Measurements from ENCODE around the gene SLC22A2.
"Not testable (repeated sequence)": the region's sequence is repeated elsewhere in the genome, so short reads cannot be mapped to it uniquely, and the experiment has no call there.

SLC22A2 gene

DNA sequence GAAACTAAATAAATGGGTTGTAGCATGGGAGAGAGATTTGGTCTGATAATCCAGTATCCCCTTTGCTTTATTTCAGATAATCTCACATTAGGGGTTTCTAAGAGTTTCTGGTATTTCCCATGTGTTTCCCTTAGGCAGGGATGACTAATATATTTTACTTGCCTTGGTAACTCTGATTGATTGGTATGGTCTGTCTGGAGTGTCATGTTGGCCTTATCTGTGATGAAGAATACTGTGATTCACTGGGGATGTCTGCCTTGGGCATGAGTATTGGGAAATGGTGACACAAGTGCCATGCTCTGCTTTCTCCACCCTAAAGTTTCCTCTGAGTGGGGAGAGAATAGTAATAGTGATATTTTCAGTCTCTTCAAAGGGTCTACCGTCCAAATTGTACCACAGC lies 10.1 kb downstream of the SLC22A2 start:
- no peak for DNase-seq (ENCODE audit: low read depth)

DNA sequence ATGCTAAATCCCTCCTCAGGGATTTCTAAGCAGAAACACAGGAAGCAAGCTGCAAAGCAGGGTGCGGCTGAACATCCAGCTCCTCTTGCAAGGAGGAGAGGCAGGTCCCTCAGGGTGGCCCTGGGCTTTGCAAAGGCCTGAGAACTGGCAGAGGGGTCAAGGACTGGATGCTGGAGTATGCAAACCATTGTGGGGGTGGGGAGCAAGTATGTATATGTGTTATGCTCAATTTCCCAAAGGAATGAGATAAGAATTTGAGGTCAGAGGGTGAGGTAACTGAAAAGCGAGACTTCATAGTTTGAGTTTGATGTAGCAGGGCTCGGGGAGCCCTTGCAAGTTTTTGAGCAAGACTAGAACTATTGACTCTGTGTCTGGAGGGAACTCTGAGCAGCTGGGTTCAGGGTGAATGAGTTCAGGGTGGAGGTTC lies 11.2 kb downstream of the SLC22A2 start:
- DNase-seq (ENCODE audit: low read depth): no peak

DNA sequence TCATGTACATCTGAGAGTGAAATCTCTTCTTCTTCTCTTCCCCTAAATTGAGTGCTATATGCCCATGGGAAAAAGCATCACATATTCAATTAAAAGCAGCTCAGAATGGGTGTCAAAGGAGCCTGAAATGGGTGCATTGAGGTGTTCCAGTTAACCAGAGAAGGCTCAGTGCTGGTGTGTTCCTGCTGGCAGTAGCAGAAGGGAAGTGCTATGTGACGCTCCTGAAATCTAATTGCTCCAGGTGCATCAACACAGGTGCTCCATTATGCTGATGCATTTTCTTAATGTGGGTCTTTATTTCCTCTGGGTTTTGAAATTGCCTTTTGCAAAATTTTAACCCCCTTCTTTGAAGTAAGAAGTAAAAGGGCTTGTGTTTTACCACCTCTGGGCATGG lies 17.9 kb downstream of the SLC22A2 start:
- no peak for DNase-seq (ENCODE audit: low read depth)

DNA sequence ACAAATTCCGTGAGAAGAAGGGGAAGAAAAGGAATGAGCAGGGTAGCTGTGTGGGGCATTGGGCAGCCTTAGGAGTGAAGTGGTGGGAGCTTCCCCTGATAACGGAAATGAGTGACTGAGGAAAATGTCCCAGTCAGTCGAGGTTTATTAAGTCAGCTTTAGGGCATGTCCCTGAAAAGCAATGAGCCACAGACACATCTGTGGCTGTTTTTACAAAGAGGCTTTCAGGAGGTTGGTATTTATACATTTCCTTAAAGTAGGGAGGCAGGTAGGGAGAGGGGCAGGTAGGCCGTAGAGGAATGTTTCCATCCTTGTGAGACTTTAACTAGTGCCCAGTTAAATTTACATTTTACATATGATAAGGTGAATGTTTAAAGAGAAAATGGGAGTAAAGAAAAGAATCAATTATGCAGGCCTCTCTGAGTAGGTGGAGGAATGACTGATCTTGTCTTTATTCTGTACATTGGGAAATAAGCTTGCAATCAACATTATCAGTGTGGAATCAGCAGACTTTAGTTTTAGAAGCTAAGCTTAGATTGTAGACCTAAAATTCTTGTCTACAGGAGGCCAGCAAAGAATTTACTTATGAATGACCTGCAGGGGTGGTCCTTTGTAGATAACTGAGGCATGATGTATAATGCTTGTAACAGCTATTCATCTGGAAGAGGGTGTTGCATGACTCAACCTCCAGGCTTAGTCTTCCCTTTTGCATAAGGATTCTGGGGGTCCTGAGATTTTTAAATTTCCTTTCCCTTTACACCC lies 18.5 kb downstream of the SLC22A2 start:
- DNase-seq (ENCODE audit: low read depth): no peak

DNA sequence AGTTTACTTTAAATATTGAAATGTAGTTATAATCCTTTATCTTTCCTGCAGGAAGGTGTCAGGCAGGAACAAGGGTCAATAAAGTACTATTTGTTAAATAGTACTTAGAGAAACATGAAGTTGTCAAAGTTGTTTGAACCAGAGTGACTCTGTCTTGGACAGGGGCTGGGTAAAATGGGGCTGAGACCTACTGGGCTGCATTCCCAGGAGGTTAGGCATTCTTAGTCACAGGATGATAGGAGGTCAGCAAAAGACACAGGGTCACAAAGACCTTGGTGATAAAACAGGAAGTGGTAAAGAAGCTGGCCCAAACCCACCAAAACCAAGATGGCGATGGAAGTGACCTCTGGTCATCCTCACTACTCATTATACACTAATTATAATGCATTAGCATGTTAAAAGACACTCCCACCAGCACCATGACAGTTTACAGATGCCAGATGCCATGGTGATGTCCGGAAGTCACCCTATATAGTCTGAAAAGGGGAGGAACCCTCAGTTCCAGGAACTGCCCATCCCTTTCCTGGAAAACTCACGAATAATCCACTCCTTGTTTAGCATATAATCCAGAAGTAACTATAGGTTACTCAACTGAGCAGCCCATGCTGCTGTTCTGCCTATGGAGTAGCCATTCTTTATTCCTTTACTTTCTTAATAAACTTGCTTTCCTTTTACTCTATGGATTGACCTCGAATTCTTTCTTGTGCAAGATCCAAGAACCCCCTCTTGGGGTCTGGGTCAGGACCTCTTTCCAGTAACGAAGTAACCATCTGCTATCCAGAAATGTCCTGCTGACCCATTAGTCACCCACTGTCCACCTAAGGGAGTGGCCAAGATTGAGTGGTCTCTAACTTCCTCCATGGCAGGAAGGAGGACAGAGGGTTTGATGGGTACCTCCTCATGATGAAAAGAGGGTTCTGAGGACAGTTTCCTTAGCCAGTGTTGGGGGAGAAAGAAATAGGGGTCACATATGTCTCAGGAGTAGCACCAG lies 19.6 kb downstream of the SLC22A2 start:
- no peak for DNase-seq (ENCODE audit: low read depth)

DNA sequence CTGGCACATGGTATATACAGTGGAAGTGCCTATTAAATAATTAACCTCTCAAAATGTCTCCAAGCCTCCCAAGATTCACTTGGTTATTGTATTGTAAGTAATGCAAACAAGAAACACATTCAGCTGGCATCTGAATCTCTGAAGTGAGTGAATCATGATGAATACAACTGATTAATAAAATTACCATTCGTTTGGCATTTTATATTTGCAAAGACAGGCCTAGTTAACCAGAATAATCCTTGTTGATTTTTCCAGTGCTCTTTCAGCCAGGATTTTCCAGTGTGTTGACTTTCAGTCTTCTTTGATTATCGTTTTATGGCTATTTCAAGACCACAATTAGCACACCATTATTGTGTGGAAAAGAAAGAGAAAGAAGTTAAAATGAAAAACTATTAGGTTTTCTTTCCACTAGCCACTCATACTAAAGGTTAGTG lies 20.3 kb downstream of the SLC22A2 start:
- no peak for DNase-seq (ENCODE audit: low read depth)

DNA sequence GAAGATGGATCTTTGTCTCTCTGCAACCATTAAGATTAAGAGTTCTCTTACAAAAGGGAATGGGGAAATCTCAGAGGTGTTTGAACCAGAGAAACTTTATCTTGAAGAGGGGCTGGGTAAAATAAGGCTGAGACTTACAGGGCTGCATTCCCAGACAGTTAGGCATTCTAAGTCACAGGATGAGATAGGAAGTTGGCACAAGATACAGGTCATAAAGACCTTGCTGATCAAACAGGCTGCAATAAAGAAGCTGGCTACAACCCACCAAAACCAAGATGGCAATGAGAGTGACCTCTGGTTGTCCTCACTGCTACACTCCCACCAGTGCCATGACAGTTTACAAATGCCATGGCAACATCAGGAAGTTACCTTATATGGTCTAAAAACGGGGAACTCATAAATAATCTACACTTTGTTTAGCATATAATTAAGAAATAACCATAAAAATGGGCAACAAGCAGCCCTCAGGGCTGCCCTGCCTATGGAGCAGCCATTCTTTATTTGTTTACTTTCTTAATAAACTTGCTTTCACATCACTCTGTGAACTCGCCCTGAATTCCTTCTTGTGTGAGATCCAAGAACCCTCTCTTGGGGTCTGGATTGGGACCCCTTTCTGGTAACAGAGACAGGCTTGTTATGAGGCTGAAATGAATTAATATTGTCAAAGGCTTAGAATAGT lies 20.9 kb downstream of the SLC22A2 start:
- DNase-seq (ENCODE audit: low read depth): not testable (repeated sequence)

DNA sequence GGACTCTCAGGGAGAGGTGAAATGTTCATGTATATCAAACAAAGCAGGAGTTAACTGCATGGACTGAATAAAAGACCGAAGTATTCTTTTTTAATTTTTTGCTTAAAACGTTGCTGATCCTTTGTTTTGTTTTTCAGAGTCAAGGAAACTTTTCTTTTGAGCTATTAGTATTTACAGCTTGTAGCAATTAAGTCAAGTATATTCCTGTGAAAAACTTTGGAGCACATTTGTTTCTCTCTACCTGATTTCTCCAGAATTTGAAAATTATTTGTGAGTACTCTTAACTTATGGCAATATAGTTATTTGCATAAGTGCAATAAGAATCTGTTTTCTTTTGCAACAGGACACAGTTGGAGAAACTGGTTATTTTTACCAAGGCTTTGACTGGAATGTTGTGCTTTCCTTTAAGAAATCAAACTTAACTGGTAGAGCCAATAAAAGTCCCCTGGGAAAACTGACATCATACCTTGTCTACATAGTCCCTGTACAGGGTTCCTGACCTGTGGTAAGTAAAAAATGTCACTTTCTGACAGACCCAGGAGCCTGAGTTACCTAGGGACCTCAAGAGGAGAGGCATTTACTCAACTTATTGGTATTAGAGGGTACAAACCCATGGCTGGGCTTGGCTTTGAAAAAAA lies 22.3 kb downstream of the SLC22A2 start:
- DNase-seq (ENCODE audit: low read depth): not testable (repeated sequence)

DNA sequence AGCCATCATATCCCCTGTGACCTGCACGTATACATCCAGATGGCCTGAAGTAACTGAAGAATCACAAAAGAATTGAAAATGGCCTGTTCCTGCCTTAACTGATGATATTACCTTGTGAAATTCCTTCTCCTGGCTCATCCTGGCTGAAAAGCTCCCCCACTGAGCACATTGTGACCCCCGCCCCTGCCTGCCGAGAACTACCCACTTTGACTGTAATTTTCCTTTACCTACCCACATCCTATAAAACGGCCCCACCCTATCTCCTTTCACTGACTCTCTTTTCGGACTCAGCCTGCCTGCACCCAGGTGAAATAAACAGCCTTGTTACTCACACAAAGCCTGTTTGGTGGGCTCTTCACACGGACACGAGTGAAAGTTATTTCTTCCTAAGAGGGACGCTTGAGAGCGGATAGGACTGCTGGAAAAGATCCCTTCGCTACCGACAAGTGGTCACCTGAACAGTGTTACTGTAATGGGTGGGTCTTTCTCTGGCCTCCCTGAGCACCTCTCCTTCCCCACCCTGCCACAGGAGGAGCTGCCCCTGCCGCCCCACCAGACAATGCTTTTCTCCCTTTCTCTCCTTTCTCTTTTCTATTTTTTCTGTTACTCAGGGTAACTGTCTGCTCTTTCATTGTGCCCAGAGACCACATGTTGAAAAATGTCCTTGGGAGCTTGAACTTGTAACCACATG lies 24.5 kb downstream of the SLC22A2 start:
- not testable (repeated sequence) for DNase-seq (ENCODE audit: low read depth)

DNA sequence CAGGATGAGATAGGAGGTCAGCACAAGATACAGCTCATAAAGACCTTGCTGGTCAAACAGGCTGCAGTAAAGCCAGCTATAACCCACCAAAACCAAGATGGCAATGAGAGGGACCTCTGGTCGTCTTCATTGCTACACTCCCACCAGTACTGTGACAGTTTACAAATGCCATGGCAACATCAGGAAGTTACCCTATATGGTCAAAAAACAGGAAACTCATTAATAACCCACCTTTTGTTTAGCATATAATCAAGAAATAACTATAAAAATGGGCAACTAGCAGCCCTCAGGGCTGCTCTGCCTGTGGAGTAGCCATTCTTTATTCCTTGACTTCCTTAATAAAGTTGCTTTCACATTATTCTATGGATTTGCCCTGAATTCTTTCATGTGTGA lies 30.9 kb downstream of the SLC22A2 start:
- no peak for DNase-seq (ENCODE audit: low read depth)

DNA sequence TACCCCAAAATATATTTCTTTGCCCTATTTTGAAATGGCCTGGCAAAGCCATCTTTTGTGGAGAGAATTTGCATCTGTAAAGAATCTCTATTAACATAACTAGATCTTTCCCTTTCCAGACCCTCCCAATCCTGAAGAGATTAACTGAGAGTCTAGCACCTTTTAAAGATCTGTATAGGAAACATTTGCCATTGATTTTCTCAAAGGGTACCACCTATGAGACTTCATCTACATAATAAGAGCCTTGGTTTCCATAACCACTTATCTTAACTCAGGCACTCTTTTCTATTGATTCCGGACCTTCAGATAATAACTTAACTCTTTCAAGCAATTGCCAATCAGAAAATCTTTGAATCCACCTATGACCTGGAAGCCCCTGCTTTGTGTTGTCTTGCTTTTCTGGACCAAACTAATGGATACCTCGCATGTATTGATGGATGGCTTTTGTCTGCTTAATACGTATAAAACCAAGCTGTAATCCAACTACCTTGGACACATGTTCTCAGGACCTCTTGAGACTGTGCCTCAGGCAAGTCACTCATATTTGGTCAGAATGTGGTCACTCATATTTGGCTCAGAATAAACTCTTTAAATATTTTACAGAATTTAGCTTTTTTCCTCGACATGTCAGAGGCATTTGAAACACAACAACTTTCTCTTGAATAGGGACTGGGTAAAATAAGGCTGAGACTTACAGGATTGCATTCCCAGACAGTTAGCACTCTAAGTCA lies 31.4 kb downstream of the SLC22A2 start:
- no peak for DNase-seq (ENCODE audit: low read depth)

DNA sequence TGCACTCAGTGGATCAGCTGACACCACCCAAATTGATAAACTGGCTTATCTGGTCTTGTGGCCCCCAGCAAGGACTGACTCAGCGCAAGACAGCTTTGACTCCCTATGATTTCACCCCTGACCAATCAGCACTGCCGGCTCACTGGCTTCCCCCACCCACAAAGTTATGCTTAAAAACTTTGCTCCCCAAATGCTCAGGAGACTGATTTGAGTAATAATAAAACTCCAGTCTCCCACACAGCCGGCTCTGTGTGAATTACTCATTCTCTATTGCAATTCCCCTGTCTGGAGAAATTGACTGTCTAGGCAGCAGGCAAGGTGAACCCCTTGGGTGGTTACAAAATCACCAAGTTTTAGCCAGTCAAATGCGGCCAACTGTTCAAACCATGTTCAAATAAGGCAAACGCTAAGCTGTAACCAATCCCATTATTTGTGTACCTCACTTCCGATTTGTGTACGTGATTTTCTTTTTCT lies 32.5 kb downstream of the SLC22A2 start:
- DNase-seq (ENCODE audit: low read depth): peak; percentile 9

DNA sequence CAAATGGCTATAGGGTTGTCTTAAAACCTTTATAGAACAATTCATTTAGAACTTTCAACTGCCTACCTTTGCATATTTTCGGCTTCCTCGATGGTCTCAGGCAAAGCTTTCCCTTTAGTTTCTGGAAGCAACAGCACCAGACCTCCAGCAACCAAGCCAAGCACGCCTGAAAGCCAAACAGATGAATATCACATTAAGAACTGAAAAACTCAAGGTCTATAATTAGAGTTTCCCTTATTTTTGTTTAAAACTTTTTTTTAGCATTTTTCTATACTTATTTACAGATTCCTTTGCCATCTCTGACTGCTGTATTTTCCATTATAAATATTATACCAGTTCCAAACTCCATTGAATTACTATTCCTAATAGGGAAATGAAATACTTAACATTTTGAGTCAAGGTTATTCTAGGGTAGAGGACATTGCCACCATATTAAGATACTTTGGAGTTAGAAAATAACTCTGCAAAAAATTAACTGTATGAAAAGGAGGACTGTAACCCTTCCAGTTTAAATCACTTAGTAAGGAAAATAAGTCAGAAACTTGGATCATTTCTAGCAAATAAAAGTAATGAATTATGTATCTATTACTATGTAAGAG lies 33.9 kb downstream of the SLC22A2 start:
- no peak for DNase-seq (ENCODE audit: low read depth)

DNA sequence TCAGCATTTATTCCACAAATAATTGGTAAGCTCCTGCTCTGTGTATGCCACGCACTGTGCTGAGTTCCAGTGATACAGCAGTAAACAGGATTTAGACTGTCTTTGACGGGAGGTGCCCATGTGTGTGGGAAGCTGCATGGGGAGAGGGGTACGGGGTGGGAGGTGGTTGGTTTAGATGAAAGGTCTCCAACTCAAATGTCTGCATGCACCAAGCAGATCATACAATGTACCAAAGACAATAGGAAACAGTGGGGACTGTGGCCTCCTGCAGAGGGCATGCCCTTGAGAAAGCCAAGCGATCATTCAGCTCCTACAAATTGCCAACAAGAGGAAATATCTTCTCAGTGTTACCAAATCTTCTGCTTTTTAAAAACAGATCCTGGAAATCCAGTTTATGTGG lies 36.1 kb downstream of the SLC22A2 start:
- no peak for DNase-seq (ENCODE audit: low read depth)

DNA sequence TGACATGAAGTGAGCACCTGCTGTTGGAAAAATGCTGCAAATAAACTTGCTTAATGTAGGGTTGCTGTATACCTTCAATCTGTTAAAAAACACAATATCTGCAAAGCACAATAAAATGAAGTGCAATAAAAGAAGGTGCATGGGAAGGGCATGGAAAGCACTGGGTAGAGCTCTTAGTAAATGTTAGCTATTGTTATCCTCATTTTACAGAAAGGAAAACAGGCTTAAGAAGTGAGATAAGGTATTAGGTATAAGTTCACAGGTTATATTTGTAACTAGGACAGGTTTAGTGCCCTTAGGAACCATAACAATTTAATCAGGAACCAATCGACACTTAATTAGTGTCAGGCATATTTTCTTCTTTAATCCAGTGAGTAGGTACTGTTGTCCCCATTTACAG lies 36.7 kb downstream of the SLC22A2 start:
- DNase-seq (ENCODE audit: low read depth): no peak

DNA sequence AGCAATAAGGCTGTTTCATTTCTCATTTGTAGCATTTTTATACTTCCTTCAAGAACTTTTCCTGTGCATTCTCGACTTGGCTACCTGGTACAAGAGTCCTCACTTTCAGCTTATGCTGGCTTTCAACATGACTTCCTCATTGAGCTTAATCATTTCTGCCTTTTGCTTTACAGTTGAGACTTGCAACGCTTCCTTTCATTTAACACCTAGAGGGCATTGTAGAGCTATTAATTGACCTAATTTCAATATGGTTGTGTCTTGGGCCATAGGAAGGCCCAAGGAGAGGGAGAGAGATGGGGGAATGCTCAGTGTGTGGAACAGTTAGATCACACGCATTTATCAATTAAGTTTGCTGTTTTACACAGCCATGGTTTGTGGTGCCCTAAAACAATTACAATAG lies 37.2 kb downstream of the SLC22A2 start:
- DNase-seq (ENCODE audit: low read depth): no peak

DNA sequence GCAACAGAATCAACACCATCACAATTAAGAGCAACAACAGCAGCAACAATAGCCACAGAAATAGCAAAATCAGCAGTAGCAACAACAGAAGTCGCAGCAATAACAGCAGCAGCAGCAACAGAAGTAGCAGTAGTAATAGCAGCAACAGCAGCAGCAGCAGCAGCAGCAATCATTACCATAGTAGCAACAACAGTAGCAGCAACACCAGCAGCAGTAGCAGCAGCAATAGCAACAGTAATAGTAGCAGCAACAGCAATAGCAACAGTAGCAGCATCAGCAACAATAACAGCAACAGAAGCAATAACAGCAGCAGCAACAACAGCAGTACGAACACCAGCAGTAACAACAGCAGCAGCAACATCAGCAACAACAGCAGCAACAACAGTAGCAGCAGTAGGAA lies 39.8 kb downstream of the SLC22A2 start:
- no peak for DNase-seq (ENCODE audit: low read depth)

DNA sequence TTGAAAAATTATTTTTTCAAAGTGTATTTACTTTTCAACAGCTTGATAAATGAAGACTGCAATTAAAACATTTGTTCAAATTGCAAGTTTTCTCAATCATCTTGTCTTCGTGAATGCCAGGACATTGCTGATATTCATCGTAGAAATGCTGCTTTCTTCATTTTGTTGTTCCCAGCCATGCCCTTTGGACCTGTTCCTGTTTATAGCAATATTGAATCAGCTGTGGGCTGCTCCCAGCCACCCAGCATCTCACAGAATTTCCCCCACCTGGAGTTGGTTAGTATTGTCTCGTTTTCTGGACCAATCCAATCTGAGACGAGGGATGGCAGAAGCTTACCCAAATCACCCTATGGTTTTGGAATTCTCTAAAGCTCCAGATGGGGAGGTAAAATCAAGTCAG lies 40.8 kb downstream of the SLC22A2 start:
- no peak for DNase-seq (ENCODE audit: low read depth)

DNA sequence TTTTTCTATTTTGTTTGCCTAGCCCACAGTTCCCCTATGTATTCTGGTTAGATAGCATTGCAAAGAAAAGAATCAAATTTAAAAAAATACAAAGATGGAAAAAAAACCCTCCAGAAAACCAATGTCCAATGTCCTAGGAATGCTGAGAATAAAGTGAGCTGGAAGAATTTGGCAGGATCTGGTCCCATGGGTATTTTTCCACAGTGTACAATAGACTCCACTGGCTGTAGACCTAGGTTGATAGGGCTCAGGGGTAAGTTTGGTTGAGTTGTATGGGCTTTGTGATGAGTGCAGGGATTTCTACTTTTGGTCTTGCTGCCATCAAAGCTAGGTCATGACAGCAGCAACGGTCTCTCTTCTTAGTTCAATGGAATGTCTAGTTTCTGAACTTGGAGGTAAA lies 41.5 kb downstream of the SLC22A2 start:
- DNase-seq (ENCODE audit: low read depth): no peak

DNA sequence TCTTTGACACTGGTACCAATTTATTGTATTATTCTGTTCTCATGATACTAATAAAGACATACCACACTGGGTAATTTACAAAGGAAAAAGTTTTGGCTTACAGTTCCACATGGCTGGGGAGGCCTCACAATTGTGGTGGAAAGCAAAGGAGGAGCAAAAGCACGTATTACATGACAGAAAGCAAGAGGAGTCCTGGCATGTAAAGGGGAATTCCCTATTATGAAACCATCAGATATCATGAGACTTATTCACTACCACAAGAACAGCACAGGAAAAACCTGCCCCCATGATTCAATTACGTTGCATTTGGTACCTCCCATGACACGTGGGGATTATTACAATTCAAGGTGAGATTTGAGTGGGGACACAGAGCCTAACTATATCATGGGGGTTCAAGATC lies 43.4 kb downstream of the SLC22A2 start:
- no peak for DNase-seq (ENCODE audit: low read depth)

Measured in activated T-helper 9 cell treated with anti-CD3 and anti-CD28 coated beads, Interleukin-2, amount 50 U/mL, for 16 hours (primary cell).